ENCODE data around the gene ADAMTS9. TPM values are rescaled to one million over a fixed set of nuclear protein-coding genes. Genes with fewer than 3 reads are reported as not detected.

The ADAMTS9 gene
- total RNA-seq, 4 donors from 2014 or later = 5.1 to 52.0 (median 9.5) TPM

- no peak for DNase-seq
- Histone ChIP-seq H3K4me3 (no peak overlapping the region), H3K27me3 (no peaks in the 10 kb centered on the region), H3K27ac (no peak overlapping the region), H3K4me1 (no peaks in the 10 kb centered on the region), H3K9me3 (no peaks in the 10 kb centered on the region), H3K36me3 (no peaks in the 10 kb centered on the region)
- TF ChIP-seq POLR2A (IDR thresholded peaks at IDR 0.05) (no peak), CTCF (IDR thresholded peaks at IDR 0.05) (no peak)
Measured at GRCh38 chr3:64673159-64673715, 14.6 kb downstream of the ADAMTS9 start.

DNA sequence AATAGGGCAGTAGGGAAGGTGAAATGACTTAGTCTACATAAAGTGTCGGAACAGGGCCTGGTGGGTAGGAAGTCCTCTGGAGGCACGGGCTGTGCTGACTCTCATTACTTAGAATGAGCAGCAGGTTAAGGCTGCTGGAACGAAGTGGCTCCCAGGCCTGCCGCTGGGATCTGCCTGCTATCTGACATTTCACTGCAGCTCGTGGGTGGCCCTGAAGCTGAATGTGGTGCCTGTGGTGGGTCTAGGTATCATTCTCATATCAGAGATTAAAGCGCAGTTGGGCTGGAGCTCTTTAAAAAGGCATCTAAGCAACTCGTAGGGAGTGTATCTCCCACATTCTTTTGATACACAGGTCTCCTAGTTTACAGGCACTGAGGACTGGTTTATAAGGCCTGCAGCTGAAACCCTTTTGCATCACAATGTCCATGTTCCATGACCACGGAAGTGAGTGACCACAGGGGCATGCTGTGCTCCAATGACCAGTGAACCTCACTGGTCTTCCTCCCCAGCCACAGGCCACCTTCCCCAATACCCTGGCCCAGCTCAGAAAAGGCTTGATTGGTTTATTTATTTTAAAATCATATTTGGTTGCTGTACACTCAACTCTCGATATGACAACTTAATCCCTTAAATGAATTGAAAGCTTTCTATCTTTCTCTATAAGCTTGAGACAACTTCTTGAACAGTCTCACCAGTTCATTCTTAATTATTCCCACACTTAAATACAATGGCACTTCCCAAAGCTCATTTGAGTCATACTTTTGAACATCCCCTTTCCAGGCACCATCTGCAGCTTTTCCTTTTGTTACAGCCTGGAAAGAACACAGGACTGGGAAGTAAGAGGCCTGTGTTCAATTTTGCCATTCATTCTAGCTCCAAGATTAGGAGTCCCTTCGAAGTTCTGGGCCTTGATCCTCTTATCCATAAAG lies 19.0 kb downstream of the ADAMTS9 start:
- no peak overlapping the region for H3K27ac ChIP-seq
- no peak for DNase-seq
- no peaks in the 10 kb centered on the region for H3K36me3 ChIP-seq

GRCh38 chr3:64667887-64668581 lies 19.8 kb downstream of the ADAMTS9 start:
- TF ChIP-seq POLR2A (IDR thresholded peaks at IDR 0.05) (no peak), CTCF (IDR thresholded peaks at IDR 0.05) (no peak)
- no peak for DNase-seq
- Histone ChIP-seq H3K4me1 (no peaks in the 10 kb centered on the region), H3K4me3 (no peak overlapping the region), H3K36me3 (no peaks in the 10 kb centered on the region), H3K9me3 (no peaks in the 10 kb centered on the region), H3K27ac (no peak overlapping the region), H3K27me3 (no peaks in the 10 kb centered on the region)

More for the DNA sequence above, 19.0 kb downstream of the ADAMTS9 start:
- TF ChIP-seq CTCF (IDR thresholded peaks at IDR 0.05) = no peak
- TF ChIP-seq POLR2A (IDR thresholded peaks at IDR 0.05) = no peak
- no peak overlapping the region for H3K4me3 ChIP-seq
- no peaks in the 10 kb centered on the region for H3K9me3 ChIP-seq
- H3K4me1 ChIP-seq = no peaks in the 10 kb centered on the region
- no peaks in the 10 kb centered on the region for H3K27me3 ChIP-seq

- no peaks in the 10 kb centered on the region for H3K4me1 ChIP-seq
- no peak for DNase-seq
- H3K36me3 ChIP-seq = no peaks in the 10 kb centered on the region
- no peak for TF ChIP-seq POLR2A (IDR thresholded peaks at IDR 0.05)
- TF ChIP-seq CTCF (IDR thresholded peaks at IDR 0.05) = no peak
- H3K4me3 ChIP-seq = no peak overlapping the region
- no peak overlapping the region for H3K27ac ChIP-seq
- H3K9me3 ChIP-seq = no peaks in the 10 kb centered on the region
- no peaks in the 10 kb centered on the region for H3K27me3 ChIP-seq
Measured at GRCh38 chr3:64667138-64667537, 20.7 kb downstream of the ADAMTS9 start.

GRCh38 chr3:64666171-64666588 lies 21.6 kb downstream of the ADAMTS9 start:
- Histone ChIP-seq H3K27ac (no peak overlapping the region), H3K27me3 (no peaks in the 10 kb centered on the region), H3K4me3 (no peak overlapping the region), H3K36me3 (no peaks in the 10 kb centered on the region), H3K9me3 (no peaks in the 10 kb centered on the region), H3K4me1 (no peaks in the 10 kb centered on the region)
- no peak for DNase-seq
- no peak for TF ChIP-seq CTCF (IDR thresholded peaks at IDR 0.05)
- no peak for TF ChIP-seq POLR2A (IDR thresholded peaks at IDR 0.05)
